GM21423 (cell line): ENCODE data around the gene CXCR5.

ENCODE experiments used
- ATAC-seq: cut with Tn5 transposase; IDR thresholded peaks from one replicate; pipeline ENCODE4 v1.9.1; 2021; ENCODE audit warnings: mild to moderate bottlenecking, moderate library complexity; ENCODE audit not compliant: unreplicated experiment

The CXCR5 gene

GRCh38 chr11:118924591-118925585, 41.2 kb downstream of the CXCR5 start:
- no peak for ATAC-seq

- ATAC-seq = no peak
These were observed 43.9 kb downstream of the CXCR5 start for GRCh38 chr11:118927554-118928100.

- peak; percentile 41 for ATAC-seq
These were observed 44.6 kb downstream of the CXCR5 start for GRCh38 chr11:118928101-118928869.

GRCh38 chr11:118928870-118929500, 45.3 kb downstream of the CXCR5 start:
- no peak for ATAC-seq

- ATAC-seq = no peak
These were observed 45.9 kb downstream of the CXCR5 start for GRCh38 chr11:118929501-118930093.

GRCh38 chr11:118930094-118930712, 46.5 kb downstream of the CXCR5 start:
- no peak for ATAC-seq

GRCh38 chr11:118931571-118931970, 47.9 kb downstream of the CXCR5 start:
- no peak for ATAC-seq

- ATAC-seq = no peak
These were observed 49.8 kb downstream of the CXCR5 start for GRCh38 chr11:118933486-118933885.

GRCh38 chr11:118935376-118935775, 51.7 kb downstream of the CXCR5 start:
- no peak for ATAC-seq

GRCh38 chr11:118938491-118939403, 55.1 kb downstream of the CXCR5 start:
- ATAC-seq = no peak

GRCh38 chr11:118939404-118939915, 55.8 kb downstream of the CXCR5 start:
- ATAC-seq = no peak

- ATAC-seq = peak; percentile 53
These were observed 56.4 kb downstream of the CXCR5 start for GRCh38 chr11:118939953-118940598.

- no peak for ATAC-seq
These were observed 63.4 kb downstream of the CXCR5 start for GRCh38 chr11:118947091-118947490.
